Subcutaneous adipose tissue (tissue), 4 donors: ENCODE results near the gene FAT2. TPM values are rescaled to one million over a fixed set of nuclear protein-coding genes. Genes with fewer than 3 reads are reported as not detected.

ENCODE experiments used
- total RNA-seq, 4 donors: library from RNA; depleted of rRNA; stranded (reverse); fragments of >200 nt; gene quantifications; one replicate each; pipeline ENCODE4 v1.1.0, GENCODE V29; 2016
- TF ChIP-seq, protein P1 (sequence below): fragments of 450-650 bp; IDR thresholded peaks from one replicate; pipeline ENCODE4 v1.5.1; 2016; ENCODE audit warnings: low read depth, mild to moderate bottlenecking, control low read depth, antibody characterized with exemption, moderate library complexity

The FAT2 gene
- total RNA-seq, 4 donors from 2014 or later: under 0.01 to 0.51 (median 0.20) TPM

DNA sequence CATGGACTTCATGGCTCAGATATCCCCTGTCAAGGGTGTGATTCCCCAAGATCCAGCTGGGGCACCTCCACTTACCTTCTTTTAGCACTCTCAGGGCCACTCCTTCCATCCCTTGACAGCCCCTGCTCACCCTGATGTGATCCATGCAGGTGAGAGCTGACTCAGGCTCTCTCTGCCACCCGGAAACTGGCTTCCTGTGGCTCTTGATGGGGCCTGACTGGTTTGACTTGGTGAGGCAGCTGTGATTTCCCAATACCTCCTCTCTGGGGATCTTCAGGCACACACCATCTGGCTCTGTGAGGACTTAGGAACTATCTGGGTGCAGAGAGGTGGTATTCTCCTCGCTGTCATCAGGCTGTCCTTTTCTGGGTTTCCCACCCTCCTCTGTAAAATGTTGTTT is 7.9 kb upstream of the FAT2 start:
- TF ChIP-seq, protein P1, sequence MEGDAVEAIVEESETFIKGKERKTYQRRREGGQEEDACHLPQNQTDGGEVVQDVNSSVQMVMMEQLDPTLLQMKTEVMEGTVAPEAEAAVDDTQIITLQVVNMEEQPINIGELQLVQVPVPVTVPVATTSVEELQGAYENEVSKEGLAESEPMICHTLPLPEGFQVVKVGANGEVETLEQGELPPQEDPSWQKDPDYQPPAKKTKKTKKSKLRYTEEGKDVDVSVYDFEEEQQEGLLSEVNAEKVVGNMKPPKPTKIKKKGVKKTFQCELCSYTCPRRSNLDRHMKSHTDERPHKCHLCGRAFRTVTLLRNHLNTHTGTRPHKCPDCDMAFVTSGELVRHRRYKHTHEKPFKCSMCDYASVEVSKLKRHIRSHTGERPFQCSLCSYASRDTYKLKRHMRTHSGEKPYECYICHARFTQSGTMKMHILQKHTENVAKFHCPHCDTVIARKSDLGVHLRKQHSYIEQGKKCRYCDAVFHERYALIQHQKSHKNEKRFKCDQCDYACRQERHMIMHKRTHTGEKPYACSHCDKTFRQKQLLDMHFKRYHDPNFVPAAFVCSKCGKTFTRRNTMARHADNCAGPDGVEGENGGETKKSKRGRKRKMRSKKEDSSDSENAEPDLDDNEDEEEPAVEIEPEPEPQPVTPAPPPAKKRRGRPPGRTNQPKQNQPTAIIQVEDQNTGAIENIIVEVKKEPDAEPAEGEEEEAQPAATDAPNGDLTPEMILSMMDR: no peak

GRCh38 chr5:151598549-151598948 is 7.4 kb upstream of the FAT2 start:
- TF ChIP-seq, protein P1: no peak

DNA sequence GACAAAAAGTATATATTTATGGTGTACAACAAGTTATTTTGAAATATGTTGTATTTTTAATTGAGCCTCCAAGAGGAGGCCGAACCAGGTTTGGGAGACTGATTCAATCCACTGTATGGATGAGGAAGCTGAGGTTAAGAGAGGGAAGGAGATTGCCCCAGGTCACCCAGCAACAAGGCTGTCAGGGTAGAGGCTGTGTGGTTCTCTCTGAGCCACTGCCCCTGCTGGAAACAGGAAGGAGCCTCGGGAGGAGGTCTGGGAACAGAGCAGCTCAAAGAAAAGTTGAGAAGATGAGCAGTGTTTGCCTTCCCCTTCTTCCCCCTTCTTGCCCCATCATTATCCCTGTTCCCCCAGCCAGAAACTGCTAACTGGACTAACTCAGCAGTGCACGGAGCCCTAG is 6.6 kb upstream of the FAT2 start:
- TF ChIP-seq, protein P1: no peak

GRCh38 chr5:151596828-151597539 is 5.9 kb upstream of the FAT2 start:
- TF ChIP-seq, protein P1: no peak

DNA sequence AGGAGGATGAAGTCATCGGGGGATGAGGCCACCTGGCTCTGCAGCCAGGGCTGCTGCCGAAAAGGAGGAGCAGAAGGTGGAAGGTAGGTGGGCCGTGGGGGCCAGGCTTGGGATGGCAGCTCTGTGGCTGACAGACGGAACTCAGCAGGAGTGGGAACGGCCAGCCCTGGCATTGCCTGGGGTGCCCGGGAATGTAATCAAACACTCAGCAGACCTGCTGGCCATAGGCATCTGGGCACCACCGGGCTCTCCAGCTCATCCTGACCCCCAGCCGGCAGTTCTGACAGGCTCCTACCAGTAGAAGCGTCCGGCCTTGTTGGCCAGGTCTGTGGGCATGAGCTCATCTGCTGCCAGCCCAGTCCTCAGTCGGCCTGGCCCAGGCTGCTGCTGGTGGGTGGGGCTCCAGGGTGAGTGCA is 4.3 kb upstream of the FAT2 start:
- TF ChIP-seq, protein P1: no peak

DNA sequence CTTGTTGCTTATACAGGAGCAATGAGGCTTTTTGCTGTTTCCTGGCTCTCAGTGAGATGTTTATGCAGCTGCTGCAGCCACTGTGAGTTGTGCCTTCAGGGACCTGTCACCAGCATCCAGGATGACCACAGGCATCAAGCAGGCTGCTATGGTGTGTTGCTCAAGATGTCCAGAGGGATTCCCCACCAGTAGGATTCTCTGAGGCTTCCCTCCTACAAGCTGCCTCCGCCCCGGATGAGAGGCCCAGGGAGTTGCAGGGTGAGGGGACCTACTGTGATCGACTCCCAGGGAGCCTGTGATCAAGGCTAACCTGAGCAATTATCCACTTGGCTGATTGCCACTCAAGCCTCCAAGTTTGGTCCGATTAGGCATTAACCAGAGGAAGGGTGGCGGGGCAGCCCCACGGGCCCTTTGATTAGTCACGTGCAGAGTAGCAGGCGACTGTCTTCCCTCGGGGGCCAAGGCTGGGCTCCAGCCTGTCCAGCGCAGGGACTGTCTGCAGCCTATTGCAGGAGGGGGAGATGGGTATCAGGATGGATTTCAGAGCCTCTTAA is 1.8 kb upstream of the FAT2 start:
- TF ChIP-seq, protein P1: no peak

- TF ChIP-seq, protein P1: no peak
These were observed 1.1 kb downstream of the FAT2 start for GRCh38 chr5:151589878-151590570.
